Rectal smooth muscle tissue (tissue), 1 donor: ENCODE data around the gene OR1E2.
"Not testable (repeated sequence)": the region's sequence is repeated elsewhere in the genome, so short reads cannot be mapped to it uniquely, and the experiment has no call there.

Source experiments
- H3K27ac ChIP-seq: one replicate; pipeline ENCODE4 v1.7.0; 2013; ENCODE audit warnings: low read depth, low read length, inconsistent platforms
- H3K27me3 ChIP-seq: one replicate; pipeline ENCODE4 v1.7.0; 2013; ENCODE audit warnings: low read length; ENCODE audit not compliant: control insufficient read depth, insufficient read depth
- H3K36me3 ChIP-seq: one replicate; pipeline ENCODE4 v1.7.0; 2013; ENCODE audit warnings: low read length; ENCODE audit not compliant: control insufficient read depth, insufficient read depth
- H3K4me1 ChIP-seq: one replicate; pipeline ENCODE4 v1.7.0; 2013; ENCODE audit warnings: low read length; ENCODE audit not compliant: control insufficient read depth, insufficient read depth
- H3K4me3 ChIP-seq: one replicate; pipeline ENCODE4 v1.7.0; 2013; ENCODE audit warnings: low read length
- H3K9ac ChIP-seq: one replicate; pipeline ENCODE4 v1.7.0; 2013; ENCODE audit warnings: low read length

OR1E2 gene, protein sequence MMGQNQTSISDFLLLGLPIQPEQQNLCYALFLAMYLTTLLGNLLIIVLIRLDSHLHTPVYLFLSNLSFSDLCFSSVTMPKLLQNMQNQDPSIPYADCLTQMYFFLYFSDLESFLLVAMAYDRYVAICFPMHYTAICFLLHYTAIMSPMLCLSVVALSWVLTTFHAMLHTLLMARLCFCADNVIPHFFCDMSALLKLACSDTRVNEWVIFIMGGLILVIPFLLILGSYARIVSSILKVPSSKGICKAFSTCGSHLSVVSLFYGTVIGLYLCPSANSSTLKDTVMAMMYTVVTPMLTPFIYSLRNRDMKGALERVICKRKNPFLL

DNA sequence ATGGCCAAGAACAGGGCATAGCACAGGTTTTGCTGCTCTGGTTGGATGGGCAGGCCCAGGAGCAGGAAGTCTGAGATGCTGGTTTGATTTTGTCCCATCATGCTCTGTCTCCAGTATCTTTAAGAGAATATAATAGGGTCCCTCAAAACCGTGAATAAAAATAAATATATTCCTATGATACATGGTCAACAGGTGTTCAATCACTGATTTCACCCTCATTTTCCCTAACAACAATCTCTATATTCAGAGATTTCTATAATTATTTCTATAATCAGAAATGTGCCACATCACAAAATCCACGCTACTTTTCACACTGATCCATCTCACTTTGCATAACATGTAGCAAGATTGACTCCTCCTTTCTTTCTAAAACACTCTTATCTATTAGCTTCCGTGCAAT, at the start of gene OR1E2:
OR1E2 (minus strand) TSS at position 101 of the 400 bp plus-strand sequence; CDS start at position 101, 0 bp downstream.
- Histone ChIP-seq H3K9ac (no peak within 1 kb of the TSS), H3K27me3 (no peaks in the 10 kb centered on the region), H3K27ac (no peak within 1 kb of the TSS), H3K4me1 (no peaks in the 10 kb centered on the region), H3K36me3 (no peaks in the 10 kb centered on the region), H3K4me3 (no peak within 1 kb of the TSS)

DNA sequence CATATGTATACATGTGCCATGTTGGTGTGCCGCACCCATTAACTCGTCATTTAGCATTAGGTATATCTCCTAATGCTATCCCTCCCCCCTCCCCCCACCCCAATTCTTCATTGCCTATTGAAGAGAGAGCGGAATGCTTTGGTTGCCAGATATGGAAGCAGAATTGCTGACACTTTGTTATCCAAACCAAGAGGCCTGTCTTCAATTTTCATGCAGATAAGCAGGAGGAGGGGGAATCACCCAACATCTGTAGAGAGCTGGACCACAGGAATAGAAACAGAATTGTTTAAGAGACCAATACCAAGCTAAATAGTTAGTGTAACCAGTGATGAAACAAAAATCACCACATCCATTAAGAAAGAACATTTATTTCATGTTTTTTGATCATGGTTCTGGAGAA, 49.2 kb upstream of the OR1E2 start:
- no peak overlapping the region for H3K9ac ChIP-seq
- H3K36me3 ChIP-seq = no peaks in the 10 kb centered on the region
- no peak overlapping the region for H3K4me3 ChIP-seq
- no peaks in the 10 kb centered on the region for H3K4me1 ChIP-seq
- H3K27me3 ChIP-seq = no peaks in the 10 kb centered on the region
- H3K27ac ChIP-seq = no peak overlapping the region

DNA sequence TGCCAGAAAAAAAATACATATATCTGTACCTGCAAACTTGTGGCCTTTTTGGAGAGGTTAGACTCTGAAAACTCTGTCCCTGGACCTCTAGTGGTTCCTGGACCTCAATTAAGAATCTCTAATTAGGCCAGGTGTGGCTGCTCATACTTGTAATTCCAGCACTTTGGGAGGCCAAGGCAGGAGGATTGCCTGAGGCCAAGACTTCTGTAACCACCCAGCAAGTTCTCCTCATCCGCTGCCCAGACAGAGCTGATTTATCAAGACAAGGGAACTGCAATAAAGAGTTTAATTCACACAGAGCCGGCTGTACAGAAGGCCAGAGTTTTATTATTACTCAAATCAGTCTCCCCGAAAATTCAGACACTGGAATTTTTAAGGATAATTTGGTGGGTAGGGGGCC, 46.3 kb upstream of the OR1E2 start:
- Histone ChIP-seq H3K4me3 (no peak overlapping the region), H3K27me3 (no peaks in the 10 kb centered on the region), H3K27ac (no peak overlapping the region), H3K4me1 (no peaks in the 10 kb centered on the region), H3K36me3 (no peaks in the 10 kb centered on the region), H3K9ac (no peak overlapping the region)

DNA sequence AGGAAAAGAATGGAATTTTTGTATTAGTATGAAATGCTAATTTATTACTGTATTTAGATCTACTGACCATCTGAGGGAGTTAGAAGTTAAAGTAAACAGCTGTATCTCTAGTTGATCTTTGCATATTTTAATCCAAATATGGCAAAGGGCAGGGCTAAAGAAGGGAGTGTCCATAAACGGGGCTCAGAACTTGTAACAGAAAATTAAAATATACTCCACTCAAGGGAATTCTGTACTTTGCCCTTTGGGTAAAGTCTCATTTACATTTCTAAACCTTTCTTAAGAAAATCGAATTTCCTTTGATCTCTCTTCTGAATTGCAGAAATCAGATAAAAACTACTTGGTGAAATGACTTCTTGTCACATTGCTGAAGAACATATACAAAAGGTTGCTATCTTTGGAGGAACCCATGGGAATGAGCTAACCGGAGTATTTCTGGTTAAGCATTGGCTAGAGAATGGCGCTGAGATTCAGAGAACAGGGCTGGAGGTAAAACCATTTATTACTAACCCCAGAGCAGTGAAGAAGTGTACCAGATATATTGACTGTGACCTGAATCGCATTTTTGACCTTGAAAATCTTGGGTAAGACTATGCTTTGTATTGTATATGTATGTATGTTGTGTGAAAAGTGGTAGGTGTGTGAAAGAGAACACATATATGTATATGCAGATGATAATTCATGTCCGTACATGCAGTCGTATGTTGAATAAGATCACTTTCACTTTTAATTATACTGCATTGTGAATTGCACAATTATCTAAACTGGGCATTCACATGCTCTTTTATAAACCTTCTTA, 42.4 kb upstream of the OR1E2 start, which contains the start of gene ASPA:
ASPA (plus strand) TSS at position 186 of the 799 bp plus-strand sequence; CDS start at position 349, 163 bp downstream.
- no peak within 1 kb of the TSS for H3K9ac ChIP-seq
- H3K27me3 ChIP-seq = no peaks in the 10 kb centered on the region
- H3K4me1 ChIP-seq = no peaks in the 10 kb centered on the region
- peak within 1 kb of the TSS; percentile 4 for H3K27ac ChIP-seq
- H3K4me3 ChIP-seq = peak within 1 kb of the TSS; percentile 63
- H3K36me3 ChIP-seq = no peaks in the 10 kb centered on the region

DNA sequence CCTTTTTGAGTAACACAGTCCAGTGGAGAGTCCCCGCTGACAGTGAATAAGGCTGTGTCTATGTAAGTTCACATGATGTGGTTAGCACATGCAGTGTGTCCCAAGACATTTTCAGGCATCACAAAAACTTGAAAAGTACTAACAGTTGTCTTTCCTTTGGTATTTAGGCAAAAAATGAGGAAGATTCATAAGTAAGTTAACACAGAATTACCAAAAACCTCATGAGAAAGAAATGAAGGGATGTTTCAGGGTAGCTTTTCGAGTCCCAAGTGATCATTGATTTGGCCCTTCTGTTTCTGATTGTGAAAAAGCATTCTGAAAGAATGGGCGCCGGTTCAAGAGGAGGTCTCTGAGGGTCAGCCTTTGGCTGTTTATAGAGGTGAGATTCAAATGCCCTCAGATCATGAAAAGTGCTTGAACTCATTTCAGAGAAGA, 41.6 kb upstream of the OR1E2 start:
- Histone ChIP-seq H3K27me3 (no peaks in the 10 kb centered on the region), H3K4me3 (no peak overlapping the region), H3K27ac (no peak overlapping the region), H3K36me3 (no peaks in the 10 kb centered on the region), H3K4me1 (no peaks in the 10 kb centered on the region), H3K9ac (no peak overlapping the region)

DNA sequence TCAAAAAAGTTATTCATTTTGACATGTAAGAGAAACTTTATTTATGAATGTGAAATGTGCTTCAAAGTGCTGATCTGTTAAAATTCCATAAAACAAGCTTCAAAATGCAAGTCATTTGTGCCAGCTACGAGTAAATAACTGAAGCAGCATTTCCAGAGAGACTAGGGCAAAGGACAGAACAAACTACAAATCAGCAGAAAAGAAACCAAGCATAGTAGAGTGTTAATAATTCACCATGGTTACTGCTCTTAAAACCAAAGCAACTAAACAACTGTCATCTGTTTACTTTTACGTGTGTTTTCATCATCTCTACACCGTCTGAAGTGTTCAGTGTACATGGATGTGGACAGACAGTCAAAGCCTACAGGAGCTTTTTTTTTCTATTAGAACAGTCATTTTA, 40.6 kb upstream of the OR1E2 start:
- Histone ChIP-seq H3K9ac (no peak overlapping the region), H3K4me1 (no peaks in the 10 kb centered on the region), H3K4me3 (no peak overlapping the region), H3K36me3 (no peaks in the 10 kb centered on the region), H3K27me3 (no peaks in the 10 kb centered on the region), H3K27ac (no peak overlapping the region)

DNA sequence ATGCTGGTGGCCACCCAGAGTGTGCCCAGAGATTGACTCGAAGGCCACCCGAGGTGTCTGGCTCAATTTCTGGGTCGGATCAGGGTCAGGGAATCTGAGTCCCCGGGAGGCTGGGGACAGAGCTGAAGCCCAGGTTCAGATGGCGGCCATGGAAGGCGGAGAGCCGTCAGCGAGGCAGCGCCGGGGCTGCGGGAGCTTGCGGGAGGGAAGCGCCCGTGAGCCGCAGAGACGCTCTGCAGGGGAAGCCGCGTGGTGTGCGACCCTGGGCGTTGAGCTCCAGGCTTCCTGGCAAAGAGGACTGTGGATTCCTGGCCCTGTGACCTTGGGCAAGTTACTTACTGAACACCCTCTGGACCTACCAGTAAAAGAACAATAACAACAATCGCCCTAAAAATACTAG, 38.5 kb upstream of the OR1E2 start:
- Histone ChIP-seq H3K9ac (no peak overlapping the region), H3K27me3 (no peaks in the 10 kb centered on the region), H3K4me3 (no peak overlapping the region), H3K4me1 (no peaks in the 10 kb centered on the region), H3K36me3 (no peaks in the 10 kb centered on the region), H3K27ac (no peak overlapping the region)

DNA sequence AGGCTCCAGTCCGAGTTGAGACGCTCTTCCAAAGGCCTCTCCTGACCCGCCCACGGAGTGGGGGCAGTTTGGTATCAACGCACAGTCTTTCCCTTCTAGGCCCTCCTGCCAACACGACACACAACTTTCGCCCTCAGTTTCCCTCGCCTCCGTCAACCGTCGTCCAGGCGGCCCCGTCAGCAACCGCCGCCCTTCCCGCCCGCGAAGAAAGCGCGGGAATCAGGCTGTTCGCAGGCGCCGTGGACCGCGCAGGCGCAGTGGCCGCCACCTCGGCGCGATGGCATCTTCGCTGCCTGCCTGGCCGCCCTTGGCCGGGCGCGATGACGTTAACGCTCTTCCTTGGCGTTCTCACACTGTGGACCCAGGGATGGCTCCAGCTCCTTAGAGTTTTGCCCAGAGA, 38.0 kb upstream of the OR1E2 start, which contains the start of gene SPATA22:
SPATA22 (minus strand) TSS at position 221 of the 400 bp plus-strand sequence. CDS start 2,494 bp downstream, outside the sequence.
- Histone ChIP-seq H3K27ac (no peak within 1 kb of the TSS), H3K36me3 (no peaks in the 10 kb centered on the region), H3K4me3 (no peak within 1 kb of the TSS), H3K4me1 (no peaks in the 10 kb centered on the region), H3K27me3 (no peaks in the 10 kb centered on the region), H3K9ac (no peak within 1 kb of the TSS)

DNA sequence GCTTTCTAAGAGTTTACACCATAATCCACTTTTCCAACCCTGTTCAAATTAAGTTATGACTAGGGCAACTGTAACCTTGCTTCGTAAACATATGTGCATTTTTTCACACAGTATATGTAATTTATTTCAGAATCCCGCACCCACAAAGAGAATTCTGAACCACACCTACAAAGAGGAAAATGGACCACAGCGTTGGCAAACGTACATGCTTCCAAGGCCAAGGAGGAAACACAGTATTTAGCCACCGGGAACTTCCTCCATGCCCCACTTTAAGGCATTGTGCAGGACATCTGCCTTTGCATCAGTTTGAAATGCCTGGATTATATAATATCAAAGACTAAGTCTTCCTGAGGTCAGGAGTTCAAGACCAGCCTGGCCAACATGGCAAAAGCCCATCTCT, 35.9 kb upstream of the OR1E2 start:
- H3K4me3 ChIP-seq = no peak overlapping the region
- H3K4me1 ChIP-seq = no peaks in the 10 kb centered on the region
- no peaks in the 10 kb centered on the region for H3K36me3 ChIP-seq
- H3K27ac ChIP-seq = no peak overlapping the region
- H3K27me3 ChIP-seq = no peaks in the 10 kb centered on the region
- no peak overlapping the region for H3K9ac ChIP-seq

DNA sequence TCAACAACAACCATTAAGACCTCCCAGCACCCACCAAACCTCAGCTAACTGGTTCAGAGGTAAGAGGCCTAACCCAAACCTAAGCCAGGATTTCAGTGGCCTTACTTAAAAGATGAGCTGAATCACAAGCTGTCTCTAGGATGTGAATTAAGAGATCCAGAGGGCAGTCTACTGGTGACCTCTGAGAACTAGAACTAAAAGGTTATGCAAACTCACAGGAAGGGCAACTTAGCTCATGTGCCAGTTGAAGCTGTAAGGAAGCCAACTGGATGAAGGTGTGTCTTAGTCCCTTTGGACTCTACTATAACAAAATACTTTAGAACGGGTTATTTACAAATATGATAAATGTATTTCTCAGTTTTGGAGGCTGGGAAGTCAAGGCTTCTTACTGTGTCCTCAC, 32.7 kb upstream of the OR1E2 start:
- not testable (repeated sequence) for H3K4me1 ChIP-seq, H3K27ac ChIP-seq, H3K36me3 ChIP-seq, H3K4me3 ChIP-seq, H3K27me3 ChIP-seq, H3K9ac ChIP-seq

DNA sequence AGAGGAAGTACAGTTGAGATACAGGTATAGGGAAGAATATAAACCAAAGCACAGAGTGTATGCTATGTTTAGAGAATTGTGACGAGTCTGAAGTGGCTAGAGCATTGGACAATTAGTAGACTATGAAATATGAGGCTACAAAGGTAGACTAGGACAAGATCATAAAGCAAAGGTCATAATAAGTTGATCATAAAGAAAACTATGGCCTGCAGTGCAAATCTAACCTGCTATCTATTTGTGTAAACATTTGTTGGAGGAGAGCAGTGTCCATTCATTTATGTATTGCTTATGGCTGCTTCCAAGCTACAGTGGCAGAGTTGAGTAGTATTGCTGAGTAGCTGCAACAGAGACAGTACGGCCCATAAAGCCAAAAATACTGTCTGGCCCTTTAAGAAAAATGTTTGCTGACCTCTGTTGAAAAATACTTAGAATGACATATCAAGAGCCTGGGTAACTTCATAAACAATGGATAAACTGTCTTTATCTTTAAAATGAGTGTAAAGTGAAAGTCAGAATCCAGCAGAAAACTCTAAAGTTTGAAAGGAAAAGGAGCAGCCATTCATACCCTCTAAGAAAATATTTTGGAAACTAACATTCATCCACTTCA, 14.5 kb upstream of the OR1E2 start:
- no peak overlapping the region for H3K4me3 ChIP-seq
- no peak overlapping the region for H3K9ac ChIP-seq
- H3K27me3 ChIP-seq = no peaks in the 10 kb centered on the region
- no peaks in the 10 kb centered on the region for H3K4me1 ChIP-seq
- no peak overlapping the region for H3K27ac ChIP-seq
- no peaks in the 10 kb centered on the region for H3K36me3 ChIP-seq

DNA sequence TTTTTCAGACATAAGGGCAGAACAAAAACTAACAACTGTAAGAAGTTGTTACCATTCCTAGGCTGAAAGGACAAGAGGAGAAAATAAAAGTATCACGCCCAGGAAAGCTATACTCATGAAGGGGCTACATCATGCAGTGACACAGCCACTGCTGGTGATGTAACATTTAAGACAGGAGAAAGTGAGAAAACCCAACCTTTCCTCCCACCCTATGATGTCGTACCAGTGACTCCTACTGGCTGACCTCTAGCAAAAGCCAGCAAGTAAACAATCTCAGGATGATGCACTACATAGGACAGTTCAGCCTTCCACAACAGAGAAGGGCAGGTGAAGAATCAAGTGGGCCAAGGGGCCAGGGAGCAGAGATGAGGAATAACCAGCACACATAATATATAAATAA, 14.0 kb upstream of the OR1E2 start:
- Histone ChIP-seq H3K27me3 (no peaks in the 10 kb centered on the region), H3K4me3 (no peak overlapping the region), H3K27ac (no peak overlapping the region), H3K36me3 (no peaks in the 10 kb centered on the region), H3K4me1 (no peaks in the 10 kb centered on the region), H3K9ac (no peak overlapping the region)
